HepG2 (cell line): ENCODE results near the gene DHH. TPM values are rescaled to one million over a fixed set of nuclear protein-coding genes. Genes with fewer than 3 reads are reported as not detected.

ENCODE experiments used
- ATAC-seq: fragments of 200-7000 bp; cut with Tn5 transposase; 3 replicates; pipeline ENCODE4 v1.9.1; 2020; ENCODE audit warnings: mild to moderate bottlenecking, moderate library complexity
- BruUV-seq: library from RNA; stranded (reverse); fragments of 400-500 nt; replicated peaks from 2 replicates; lab custom pipeline; 2021; lab: Mats Ljungman, UMichigan
- CTCF ChIA-PET: fragments of 300-600 bp; formaldehyde crosslinking; extraction: SDS; loops from one replicate; lab custom pipeline; 2021; ENCODE audit warnings: low total read pairs, inconsistent platforms, low intra/inter-chr PET ratio; lab: Yijun Ruan, JAX
- POLR2A ChIA-PET: fragments of 350-600 bp; sonication (Branson Sonifier 250); formaldehyde crosslinking; loops from one replicate; lab custom pipeline; 2020; ENCODE audit warnings: antibody characterized with exemption, inconsistent platforms; lab: Yijun Ruan, JAX
- DNase-seq: peaks from one replicate; pipeline ENCODE4 v3.0.0-alpha.2; 2015; ENCODE audit warnings: low spot score
- FAIRE-seq: peaks from 3 replicates; lab custom pipeline; 2011; peaks lifted over from hg19 to GRCh38; lab: Jason Lieb, UNC
- H2AFZ ChIP-seq: one replicate; pipeline ENCODE4 v1.6.1; 2011; ENCODE audit warnings: low read length, inconsistent platforms
- H3K27ac ChIP-seq: fragments of 300-600 bp; 3 replicates; pipeline ENCODE4 v1.8.0; 2011; ENCODE audit warnings: mixed run types, mild to moderate bottlenecking, mixed read lengths, low read length, inconsistent platforms; ENCODE audit not compliant: insufficient read depth; ENCODE audit errors: extremely low read length
- H3K27me3 ChIP-seq, 2 experiments: fragments of 200-600 bp in 1 of 2; 2 replicates in 1 of 2; 3 replicates in 1 of 2; pipeline versions ENCODE4 v1.6.0 to v1.8.0; 2011; ENCODE audit warnings: low read length in 2 of 2, mild to moderate bottlenecking in 2 of 2, moderate library complexity in 2 of 2, inconsistent platforms in 1 of 2; ENCODE audit not compliant: insufficient read depth in 2 of 2, control insufficient read depth in 1 of 2
- H3K36me3 ChIP-seq, 2 experiments: fragments of 200-600 bp in 1 of 2; replicated peaks in 1 of 2; 2 replicates in 1 of 2; 3 replicates in 1 of 2; pipeline versions ENCODE4 v1.5.1 to v1.8.0; 2011; ENCODE audit warnings: low read length in 2 of 2, inconsistent platforms in 1 of 2; ENCODE audit not compliant: insufficient read depth in 2 of 2, control insufficient read depth in 1 of 2
- H3K4me1 ChIP-seq: 2 replicates; pipeline ENCODE4 v1.5.1; 2012; ENCODE audit warnings: low read length, inconsistent platforms; ENCODE audit not compliant: insufficient read depth
- H3K4me2 ChIP-seq: 2 replicates; pipeline ENCODE4 v1.6.0; 2011; ENCODE audit warnings: low read depth, low read length, inconsistent platforms
- H3K4me3 ChIP-seq, 3 experiments: fragments of 200-600 bp in 1 of 3; sonication (generic), shearing (Covaris generic) in 1 of 3; replicated peaks in 1 of 3; 2 replicates each; pipeline ENCODE4 v1.5.1; 2011 to 2016; ENCODE audit warnings: low read length in 3 of 3, inconsistent platforms in 2 of 3, low read depth in 2 of 3, mild to moderate bottlenecking in 2 of 3, control low read depth in 1 of 3, mixed read lengths in 1 of 3; ENCODE audit not compliant: insufficient read depth in 1 of 3
- H3K79me2 ChIP-seq: one replicate; pipeline ENCODE4 v1.6.1; 2011; ENCODE audit warnings: low read length, inconsistent platforms; ENCODE audit not compliant: insufficient read depth
- H3K9ac ChIP-seq: 2 replicates; pipeline ENCODE4 v1.6.0; 2011; ENCODE audit warnings: mild to moderate bottlenecking, low read depth, low read length, inconsistent platforms; ENCODE audit not compliant: insufficient read depth
- H3K9me3 ChIP-seq: 2 replicates; pipeline ENCODE4 v1.5.1; 2012; ENCODE audit warnings: mild to moderate bottlenecking, low read length
- H4K20me1 ChIP-seq: 2 replicates; pipeline ENCODE4 v1.6.0; 2011; ENCODE audit warnings: inconsistent platforms, mild to moderate bottlenecking, low read length, moderate library complexity; ENCODE audit not compliant: insufficient read depth
- AFF4 ChIP-seq: sonication (generic); formaldehyde crosslinking; IDR thresholded peaks from 2 replicates; pipeline ENCODE4 v1.4.0; 2020; ENCODE audit warnings: missing genetic modification reagents
- CREB3 ChIP-seq: sonication (generic); formaldehyde crosslinking; IDR thresholded peaks from 2 replicates; pipeline ENCODE4 v1.5.0; 2020; ENCODE audit warnings: missing genetic modification reagents
- KDM5A ChIP-seq: fragments of 200-600 bp; sonication (generic); IDR thresholded peaks from 2 replicates; pipeline ENCODE4 v1.7.0; 2018; ENCODE audit warnings: antibody characterized with exemption, mild to moderate bottlenecking, low read length, borderline replicate concordance
- RBFOX2 ChIP-seq: fragments of 200-400 bp; formaldehyde crosslinking; IDR thresholded peaks from 2 replicates; pipeline ENCODE4 v1.6.1; 2017; ENCODE audit warnings: low read depth, mild to moderate bottlenecking, low read length
- SIN3A ChIP-seq: IDR thresholded peaks from 2 replicates; pipeline ENCODE4 v1.6.1; 2011; ENCODE audit warnings: low read depth, mild to moderate bottlenecking, control low read depth, low read length, borderline replicate concordance
- TFAP4 ChIP-seq: sonication (generic); IDR thresholded peaks from 2 replicates; pipeline ENCODE4 v1.6.1; 2016; ENCODE audit warnings: low read depth, borderline replicate concordance
- ZNF235 ChIP-seq: sonication (generic); formaldehyde crosslinking; IDR thresholded peaks from 2 replicates; pipeline ENCODE4 v1.8.1; 2023; ENCODE audit warnings: mild to moderate bottlenecking, missing genetic modification reagents, borderline replicate concordance
- ZNF746 ChIP-seq: sonication (generic); formaldehyde crosslinking; IDR thresholded peaks from 2 replicates; pipeline ENCODE4 v1.8.0; 2022; ENCODE audit warnings: mild to moderate bottlenecking, missing genetic modification reagents
- ZNF749 ChIP-seq: sonication (generic); formaldehyde crosslinking; IDR thresholded peaks from 2 replicates; pipeline ENCODE4 v1.8.0; 2022; ENCODE audit warnings: mild to moderate bottlenecking, missing genetic modification reagents, moderate library complexity, borderline replicate concordance
- ZNF883 ChIP-seq: sonication (generic); formaldehyde crosslinking; IDR thresholded peaks from 2 replicates; pipeline ENCODE4 v1.5.1; 2020; ENCODE audit warnings: mild to moderate bottlenecking, missing genetic modification reagents; ENCODE audit errors: not compliant biosample characterization
- WGBS: methylation state at CpG from one replicate; pipeline ENCODE4 v1.1.6; 2017; ENCODE audit warnings: low lambda C conversion rate; 5-methylcytosine and 5-hydroxymethylcytosine counted together
- in situ Hi-C: cut with HindIII; loops from 2 replicates; pipeline ENCODE4 v1.10.0; 2017; ENCODE audit warnings: low pct_unique_long_range_greater_than_20kb; ENCODE audit not compliant: extremely low pct_ligation_motif_present
- intact Hi-C: fragments of 100-400 bp; cut with micrococcal nuclease; formaldehyde crosslinking; loops from one replicate; pipeline ENCODE4 v1.10.0; 2022; ENCODE audit not compliant: unreplicated experiment
- polyA plus RNA-seq, 8 experiments: library from polyadenylated mRNA; depleted of rRNA in 3 of 8; stranded (reverse) in 7 of 8; unstranded in 1 of 8; fragments of >200 nt; fragmentation: Illumina TruSeq in 4 of 8; extraction: Trizol in 4 of 8; gene quantifications; 2 replicates each; pipeline versions ENCODE4 v1.2.1 to v1.2.3, GENCODE V29; 2011 to 2016; ENCODE audit warnings: low read depth in 4 of 8, missing spikeins in 1 of 8, mixed read lengths in 1 of 8; ENCODE audit not compliant: insufficient read depth in 1 of 8
- total RNA-seq, 5 experiments: library from RNA; depleted of rRNA; stranded (reverse); fragments of >200 nt; fragmentation: Illumina TruSeq; extraction: Trizol; gene quantifications; 2 replicates each; pipeline ENCODE4 v1.2.3, GENCODE V29; 2016; ENCODE audit warnings: low read depth in 1 of 5
- TF ChIP-seq, protein P1 (sequence below): sonication (generic); formaldehyde crosslinking; IDR thresholded peaks from 2 replicates; pipeline ENCODE4 v1.4.0; 2020; ENCODE audit warnings: missing genetic modification reagents, borderline replicate concordance

The DHH gene
- total and polyA plus RNA-seq, 2 of the 13 experiments (the other 11 are each of a cell fraction or from before 2014, with no cell fraction given), result not detected

GRCh38 chr12:49109641-49110463, 15.3 kb upstream of the DHH start:
- WGBS, result 8% methylated on average over 12 of the region's 33 CpGs
- no peak for FAIRE-seq
- BruUV-seq, result TSS peak; percentile 59
- Histone ChIP-seq H3K4me2 (peak overlapping the region; percentile 91), H3K9ac (peak overlapping the region; percentile 75), H3K9me3 (no peaks in the 10 kb centered on the region), H2AFZ (no peak overlapping the region), H3K27ac (peak overlapping the region; percentile 58), H4K20me1 (0 out of 2 replicates have a peak, but pooled peaks cover 9% of the 10 kb centered on the region), H3K36me3 (peaks cover 2 to 8% of the 10 kb centered on the region in 2 experiments; a peak in 3 of 5 replicates), H3K79me2 (peaks cover 15% of the 10 kb centered on the region), H3K27me3 (no peaks in the 10 kb centered on the region; a peak in 1 of 5 replicates), H3K4me3 (peak overlapping the region; percentile 72 to 95 (median 87)), H3K4me1 (peaks cover 21% of the 10 kb centered on the region)
- intact Hi-C loops, result no loop called here
- peak; percentile 25 for ATAC-seq
- ChIA-PET CTCF (interaction anchor here (1.0 to 1.3 kb wide), 2 partner anchors 11 to 22 kb away, joined by 3 read pairs; no protein-coding TSS in a partner anchor), POLR2A (interaction anchor here (0.8 to 3.8 kb wide), 6 partner anchors 9 to 125 kb away, joined by 3 to 57 read pairs (median 7); partner anchors contain the start of genes RHEBL1 and TUBA1B)
- in situ Hi-C loops, result no loop called here
- DNase-seq, result no peak
- TF ChIP-seq, protein P1, sequence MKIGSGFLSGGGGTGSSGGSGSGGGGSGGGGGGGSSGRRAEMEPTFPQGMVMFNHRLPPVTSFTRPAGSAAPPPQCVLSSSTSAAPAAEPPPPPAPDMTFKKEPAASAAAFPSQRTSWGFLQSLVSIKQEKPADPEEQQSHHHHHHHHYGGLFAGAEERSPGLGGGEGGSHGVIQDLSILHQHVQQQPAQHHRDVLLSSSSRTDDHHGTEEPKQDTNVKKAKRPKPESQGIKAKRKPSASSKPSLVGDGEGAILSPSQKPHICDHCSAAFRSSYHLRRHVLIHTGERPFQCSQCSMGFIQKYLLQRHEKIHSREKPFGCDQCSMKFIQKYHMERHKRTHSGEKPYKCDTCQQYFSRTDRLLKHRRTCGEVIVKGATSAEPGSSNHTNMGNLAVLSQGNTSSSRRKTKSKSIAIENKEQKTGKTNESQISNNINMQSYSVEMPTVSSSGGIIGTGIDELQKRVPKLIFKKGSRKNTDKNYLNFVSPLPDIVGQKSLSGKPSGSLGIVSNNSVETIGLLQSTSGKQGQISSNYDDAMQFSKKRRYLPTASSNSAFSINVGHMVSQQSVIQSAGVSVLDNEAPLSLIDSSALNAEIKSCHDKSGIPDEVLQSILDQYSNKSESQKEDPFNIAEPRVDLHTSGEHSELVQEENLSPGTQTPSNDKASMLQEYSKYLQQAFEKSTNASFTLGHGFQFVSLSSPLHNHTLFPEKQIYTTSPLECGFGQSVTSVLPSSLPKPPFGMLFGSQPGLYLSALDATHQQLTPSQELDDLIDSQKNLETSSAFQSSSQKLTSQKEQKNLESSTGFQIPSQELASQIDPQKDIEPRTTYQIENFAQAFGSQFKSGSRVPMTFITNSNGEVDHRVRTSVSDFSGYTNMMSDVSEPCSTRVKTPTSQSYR (CRISPR knock-in tag), result peak; percentile 41; the same call in 1 of the 2 replicates
- TF ChIP-seq SIN3A, result 0 out of 2 replicates have a peak, but pooled peaks have one; percentile 31
- no peak for TF ChIP-seq ZNF235
- TF ChIP-seq ZNF883, result no peak
- no peak for TF ChIP-seq CREB3
- no peak for TF ChIP-seq AFF4
- no peak for TF ChIP-seq RBFOX2
- no peak for TF ChIP-seq ZNF749 (CRISPR knock-in tag)
- TF ChIP-seq KDM5A, result no peak
- peak; percentile 86 for TF ChIP-seq TFAP4
- TF ChIP-seq ZNF746 (CRISPR knock-in tag), result no peak
